Measurements from ENCODE around the gene ISG20L2. TPM values are rescaled to one million over a fixed set of nuclear protein-coding genes. Genes with fewer than 3 reads are reported as not detected.

The ISG20L2 gene
- total RNA-seq, 1 experiment from 2014 or later: 33.2 TPM

GRCh38 chr1:156748670-156749418 is 20.3 kb upstream of the ISG20L2 start:
- intact Hi-C loops (cut with micrococcal nuclease; ENCODE audit: unreplicated experiment): loop anchor here (1.0 kb wide), 1 partner anchor 149 kb away; no protein-coding TSS in a partner anchor
- H2AFZ ChIP-seq: no peak overlapping the region
- CTCF ChIA-PET: no interaction called here
- POLR2A ChIA-PET (ENCODE audit: unreplicated experiment): no interaction called here
- H3K27me3 ChIP-seq (ENCODE audit: insufficient read depth, low read depth): no peaks in the 10 kb centered on the region
- H3K79me2 ChIP-seq (ENCODE audit: low read depth): peaks cover 91% of the 10 kb centered on the region
- H3K9me2 ChIP-seq (ENCODE audit: insufficient read depth): no peaks in the 10 kb centered on the region
- peak; percentile 72 to 75 for DNase-seq
- H3K4me3 ChIP-seq: peak overlapping the region; percentile 95
- peaks cover 72% of the 10 kb centered on the region for H3F3A ChIP-seq (ENCODE audit: insufficient read depth, low read depth)
- TF ChIP-seq, protein P1, sequence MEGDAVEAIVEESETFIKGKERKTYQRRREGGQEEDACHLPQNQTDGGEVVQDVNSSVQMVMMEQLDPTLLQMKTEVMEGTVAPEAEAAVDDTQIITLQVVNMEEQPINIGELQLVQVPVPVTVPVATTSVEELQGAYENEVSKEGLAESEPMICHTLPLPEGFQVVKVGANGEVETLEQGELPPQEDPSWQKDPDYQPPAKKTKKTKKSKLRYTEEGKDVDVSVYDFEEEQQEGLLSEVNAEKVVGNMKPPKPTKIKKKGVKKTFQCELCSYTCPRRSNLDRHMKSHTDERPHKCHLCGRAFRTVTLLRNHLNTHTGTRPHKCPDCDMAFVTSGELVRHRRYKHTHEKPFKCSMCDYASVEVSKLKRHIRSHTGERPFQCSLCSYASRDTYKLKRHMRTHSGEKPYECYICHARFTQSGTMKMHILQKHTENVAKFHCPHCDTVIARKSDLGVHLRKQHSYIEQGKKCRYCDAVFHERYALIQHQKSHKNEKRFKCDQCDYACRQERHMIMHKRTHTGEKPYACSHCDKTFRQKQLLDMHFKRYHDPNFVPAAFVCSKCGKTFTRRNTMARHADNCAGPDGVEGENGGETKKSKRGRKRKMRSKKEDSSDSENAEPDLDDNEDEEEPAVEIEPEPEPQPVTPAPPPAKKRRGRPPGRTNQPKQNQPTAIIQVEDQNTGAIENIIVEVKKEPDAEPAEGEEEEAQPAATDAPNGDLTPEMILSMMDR (conservative IDR thresholded peaks at IDR 0.05): no peak
- H3K4me1 ChIP-seq (replicated peaks; ENCODE audit: insufficient read depth): peaks cover 35% of the 10 kb centered on the region
- peak overlapping the region; percentile 93 for H3K27ac ChIP-seq
- H4K20me1 ChIP-seq (ENCODE audit: insufficient read depth): peaks cover 16% of the 10 kb centered on the region
- no peaks in the 10 kb centered on the region for H3K9me3 ChIP-seq (ENCODE audit: insufficient read depth, low read depth)
- TSS peak; percentile 15 for BruUV-seq (replicated peaks)
- H3K4me2 ChIP-seq: peak overlapping the region; percentile 100
- peaks cover 26% of the 10 kb centered on the region for H3K36me3 ChIP-seq (ENCODE audit: low read depth)

- Histone ChIP-seq H3K36me3 (ENCODE audit: low read depth) (peaks cover 30% of the 10 kb centered on the region), H3K4me2 (peak overlapping the region; percentile 100), H3K9me3 (ENCODE audit: insufficient read depth, low read depth) (no peaks in the 10 kb centered on the region), H3K27me3 (ENCODE audit: insufficient read depth, low read depth) (no peaks in the 10 kb centered on the region), H3K79me2 (ENCODE audit: low read depth) (peaks cover 91% of the 10 kb centered on the region), H3K4me1 (replicated peaks; ENCODE audit: insufficient read depth) (peaks cover 30% of the 10 kb centered on the region), H3K9me2 (ENCODE audit: insufficient read depth) (no peaks in the 10 kb centered on the region), H4K20me1 (ENCODE audit: insufficient read depth) (peaks cover 16% of the 10 kb centered on the region), H3K27ac (peak overlapping the region; percentile 93), H3F3A (ENCODE audit: insufficient read depth, low read depth) (peaks cover 75% of the 10 kb centered on the region), H2AFZ (no peak overlapping the region), H3K4me3 (peak overlapping the region; percentile 95)
- ChIA-PET POLR2A (ENCODE audit: unreplicated experiment) (interaction anchor here (0.7 to 1.0 kb wide), 2 partner anchors 19 to 406 kb away, joined by 7 to 8 read pairs; partner anchors contain the start of gene ISG20L2), CTCF (no interaction called here)
- TF ChIP-seq, protein P1 (conservative IDR thresholded peaks at IDR 0.05): no peak
- TF ChIP-seq EZH2 (IDR thresholded peaks at IDR 0.05; ENCODE audit: low read depth): no peak
- intact Hi-C loops (cut with micrococcal nuclease; ENCODE audit: unreplicated experiment): loop anchor here (1.0 kb wide), 1 partner anchor 150 kb away; no protein-coding TSS in a partner anchor
- BruUV-seq (replicated peaks): TSS peak; percentile 15
- DNase-seq: no peak
Observed at GRCh38 chr1:156747742-156748669, 19.4 kb upstream of the ISG20L2 start.
